ENCODE measurements around the gene CALM3. TPM values are rescaled to one million over a fixed set of nuclear protein-coding genes. Genes with fewer than 3 reads are reported as not detected.
"Not testable (repeated sequence)": the region's sequence is repeated elsewhere in the genome, so short reads cannot be mapped to it uniquely, and the experiment has no call there.

Gene CALM3
- total RNA-seq, 1 experiment from 2014 or later = 126 TPM

GRCh38 chr19:46610851-46611770 is 10.0 kb downstream of the CALM3 start:
- no peak for DNase-seq (ENCODE audit: low read depth)
- in situ Hi-C loops (cut with HindIII; ENCODE audit: low pct_unique_long_range_greater_than_20kb, low sequenced_read_pairs) = no loop called here

- in situ Hi-C loops (cut with HindIII; ENCODE audit: low pct_unique_long_range_greater_than_20kb, low sequenced_read_pairs) = no loop called here
- DNase-seq (ENCODE audit: low read depth) = no peak
Measured at GRCh38 chr19:46611776-46612175, 10.6 kb downstream of the CALM3 start.

DNA sequence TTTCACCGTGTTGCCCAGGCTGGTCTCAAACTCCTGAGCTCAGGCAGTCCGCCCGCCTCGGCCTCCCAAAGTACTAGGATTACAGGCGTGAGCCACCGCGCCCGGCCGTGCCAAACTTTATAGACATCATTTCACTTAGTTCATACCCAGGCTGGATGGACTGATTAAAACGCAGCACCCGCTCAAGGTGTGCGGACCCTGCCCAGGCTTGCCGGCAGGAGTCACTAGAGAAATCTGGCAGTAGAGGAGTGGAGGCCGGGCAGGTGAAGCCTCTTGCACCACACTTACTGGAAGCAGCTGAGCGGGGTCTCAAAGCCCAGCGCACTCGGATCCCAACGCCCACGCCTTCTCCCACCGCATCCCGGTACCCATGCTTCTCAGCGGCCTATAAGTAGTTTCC is 12.4 kb downstream of the CALM3 start:
- in situ Hi-C loops (cut with HindIII; ENCODE audit: low pct_unique_long_range_greater_than_20kb, low sequenced_read_pairs) = no loop called here
- no peak for DNase-seq (ENCODE audit: low read depth)

- in situ Hi-C loops (cut with HindIII; ENCODE audit: low pct_unique_long_range_greater_than_20kb, low sequenced_read_pairs) = no loop called here
- peak; percentile 56 for DNase-seq (ENCODE audit: low read depth)
Measured at GRCh38 chr19:46614114-46614722, 13.1 kb downstream of the CALM3 start.

DNA sequence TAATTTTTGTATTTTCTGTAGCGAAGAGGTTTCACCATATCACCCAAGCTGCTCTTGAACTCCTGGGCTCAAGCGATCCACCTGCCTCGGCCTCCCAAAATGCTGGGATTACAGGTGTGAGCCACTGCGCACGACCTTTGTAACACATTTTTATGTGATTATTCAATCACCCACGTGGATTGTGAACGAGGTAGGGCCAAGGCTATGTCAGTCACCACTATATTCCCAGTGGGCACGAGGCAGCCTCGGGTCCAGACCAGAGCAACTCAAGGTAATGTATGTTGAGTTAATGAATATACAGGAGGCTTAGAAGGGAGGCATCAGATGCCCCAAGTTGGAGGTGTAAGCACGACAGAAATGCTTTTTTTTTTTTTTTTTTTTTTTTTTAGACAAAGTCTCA is 14.8 kb downstream of the CALM3 start:
- in situ Hi-C loops (cut with HindIII; ENCODE audit: low pct_unique_long_range_greater_than_20kb, low sequenced_read_pairs) = no loop called here
- DNase-seq (ENCODE audit: low read depth) = no peak

GRCh38 chr19:46616631-46617322 is 15.6 kb downstream of the CALM3 start:
- peak; percentile 26 for DNase-seq (ENCODE audit: low read depth)
- in situ Hi-C loops (cut with HindIII; ENCODE audit: low pct_unique_long_range_greater_than_20kb, low sequenced_read_pairs) = no loop called here

- in situ Hi-C loops (cut with HindIII; ENCODE audit: low pct_unique_long_range_greater_than_20kb, low sequenced_read_pairs) = no loop called here
- no peak for DNase-seq (ENCODE audit: low read depth)
Measured at GRCh38 chr19:46617601-46618000, 16.5 kb downstream of the CALM3 start.

DNA sequence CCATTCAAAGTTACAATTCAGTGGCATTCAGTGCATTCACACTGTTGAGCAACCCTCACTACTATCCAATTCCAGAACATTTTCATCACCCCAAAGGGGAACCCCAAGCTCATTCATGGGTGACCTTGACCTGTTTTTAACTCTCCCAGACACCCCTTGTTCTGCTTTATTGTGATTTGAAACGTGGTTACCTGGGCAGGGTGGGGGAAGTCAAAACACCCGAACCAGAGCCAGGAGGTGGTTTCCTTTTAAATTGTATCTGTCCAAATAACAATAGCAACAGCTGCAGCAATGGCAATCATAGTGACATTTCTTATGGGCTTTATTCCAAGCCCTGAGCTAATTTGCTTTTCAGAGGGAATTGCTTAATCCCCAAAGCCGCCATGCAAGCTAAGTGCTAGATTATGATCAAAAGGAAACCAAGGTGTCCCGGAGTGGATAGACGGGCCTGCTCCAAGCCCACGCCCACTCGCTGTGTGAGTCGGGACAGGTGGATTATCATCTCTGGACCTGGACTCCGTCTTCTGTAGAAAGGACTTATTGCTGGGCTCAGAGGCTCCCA is 17.6 kb downstream of the CALM3 start:
- in situ Hi-C loops (cut with HindIII; ENCODE audit: low pct_unique_long_range_greater_than_20kb, low sequenced_read_pairs) = no loop called here
- no peak for DNase-seq (ENCODE audit: low read depth)

GRCh38 chr19:46620267-46620666 is 19.1 kb downstream of the CALM3 start:
- no peak for DNase-seq (ENCODE audit: low read depth)
- in situ Hi-C loops (cut with HindIII; ENCODE audit: low pct_unique_long_range_greater_than_20kb, low sequenced_read_pairs) = no loop called here

- in situ Hi-C loops (cut with HindIII; ENCODE audit: low pct_unique_long_range_greater_than_20kb, low sequenced_read_pairs) = no loop called here
- no peak for DNase-seq (ENCODE audit: low read depth)
Measured at GRCh38 chr19:46620716-46621115, 19.6 kb downstream of the CALM3 start.

DNA sequence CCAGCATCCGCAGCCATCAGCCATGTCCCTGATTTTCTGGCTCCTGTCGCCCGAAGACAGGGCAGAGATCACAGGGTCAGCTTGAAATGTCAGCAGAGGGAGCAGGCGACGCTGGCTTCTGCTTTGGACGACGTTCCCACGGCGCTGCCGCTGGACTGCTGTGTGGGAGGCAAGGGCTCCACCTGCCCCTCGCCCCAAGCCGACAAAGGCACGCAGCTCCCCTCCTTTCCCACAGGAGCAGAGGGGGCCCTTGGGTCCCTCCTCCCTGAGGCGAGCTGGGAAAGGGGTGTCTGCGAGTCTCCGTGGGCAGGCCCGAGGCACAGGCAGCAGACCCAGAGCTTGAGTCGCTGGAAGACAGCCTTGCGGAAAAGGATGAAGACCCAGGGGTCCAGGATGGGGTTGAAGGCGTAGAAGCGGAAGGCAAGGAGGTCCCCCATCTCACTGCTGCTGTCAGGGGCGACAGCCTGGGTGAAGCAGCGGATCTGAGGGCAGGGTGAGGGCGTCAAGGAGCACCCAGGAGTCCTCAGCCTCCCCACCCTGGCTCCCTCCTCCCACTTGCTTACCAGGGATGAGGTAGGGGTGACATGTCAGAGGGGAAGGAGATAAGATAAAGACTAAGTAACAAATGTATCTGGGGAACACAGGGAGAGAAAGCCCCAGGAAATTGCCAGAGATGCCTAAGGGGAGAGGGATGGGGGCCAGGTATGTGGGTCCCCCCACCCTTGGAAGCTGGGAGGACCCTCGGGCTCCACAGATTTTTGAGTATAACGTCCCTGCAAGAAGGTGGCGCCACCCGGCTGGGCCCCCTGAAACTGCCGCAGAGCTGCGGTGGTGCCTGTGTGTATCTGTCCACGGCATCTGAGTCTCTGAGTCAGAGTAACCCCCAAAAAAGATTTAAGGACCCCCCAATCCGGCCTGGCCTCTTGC is 20.3 kb downstream of the CALM3 start:
- in situ Hi-C loops (cut with HindIII; ENCODE audit: low pct_unique_long_range_greater_than_20kb, low sequenced_read_pairs) = no loop called here
- DNase-seq (ENCODE audit: low read depth) = no peak

GRCh38 chr19:46622118-46622446 is 21.0 kb downstream of the CALM3 start:
- no peak for DNase-seq (ENCODE audit: low read depth)
- in situ Hi-C loops (cut with HindIII; ENCODE audit: low pct_unique_long_range_greater_than_20kb, low sequenced_read_pairs) = no loop called here

DNA sequence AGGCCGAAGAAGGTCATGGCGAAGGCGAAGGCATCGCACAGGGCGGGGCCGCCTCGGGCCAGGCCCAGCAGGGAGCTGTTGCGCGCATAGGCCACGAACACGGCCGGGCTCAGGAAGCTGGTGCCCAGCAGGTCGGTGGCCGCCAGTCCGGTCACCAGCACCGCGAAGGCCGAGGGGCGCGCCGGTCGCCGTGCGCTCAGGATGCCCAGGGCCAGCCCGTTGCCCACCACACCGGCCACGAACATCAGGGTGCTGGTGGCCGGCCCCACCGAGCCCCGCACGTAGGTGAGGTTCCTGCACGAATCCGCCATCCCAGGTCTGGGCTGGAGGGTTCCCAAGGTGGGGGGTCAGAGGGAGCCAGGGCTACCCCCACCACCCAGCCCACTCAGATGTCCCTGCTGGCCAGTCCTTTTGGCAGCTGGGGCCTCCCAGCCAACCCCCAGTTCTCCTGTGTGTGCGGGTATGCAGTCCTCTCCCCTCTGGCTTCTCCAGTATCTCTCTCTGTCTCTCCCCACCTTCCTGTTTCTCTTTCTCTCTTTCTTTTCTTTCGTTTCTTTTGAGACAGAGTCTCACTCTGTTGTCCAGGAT is 22.9 kb downstream of the CALM3 start:
- DNase-seq (ENCODE audit: low read depth) = no peak
- in situ Hi-C loops (cut with HindIII; ENCODE audit: low pct_unique_long_range_greater_than_20kb, low sequenced_read_pairs) = no loop called here

DNA sequence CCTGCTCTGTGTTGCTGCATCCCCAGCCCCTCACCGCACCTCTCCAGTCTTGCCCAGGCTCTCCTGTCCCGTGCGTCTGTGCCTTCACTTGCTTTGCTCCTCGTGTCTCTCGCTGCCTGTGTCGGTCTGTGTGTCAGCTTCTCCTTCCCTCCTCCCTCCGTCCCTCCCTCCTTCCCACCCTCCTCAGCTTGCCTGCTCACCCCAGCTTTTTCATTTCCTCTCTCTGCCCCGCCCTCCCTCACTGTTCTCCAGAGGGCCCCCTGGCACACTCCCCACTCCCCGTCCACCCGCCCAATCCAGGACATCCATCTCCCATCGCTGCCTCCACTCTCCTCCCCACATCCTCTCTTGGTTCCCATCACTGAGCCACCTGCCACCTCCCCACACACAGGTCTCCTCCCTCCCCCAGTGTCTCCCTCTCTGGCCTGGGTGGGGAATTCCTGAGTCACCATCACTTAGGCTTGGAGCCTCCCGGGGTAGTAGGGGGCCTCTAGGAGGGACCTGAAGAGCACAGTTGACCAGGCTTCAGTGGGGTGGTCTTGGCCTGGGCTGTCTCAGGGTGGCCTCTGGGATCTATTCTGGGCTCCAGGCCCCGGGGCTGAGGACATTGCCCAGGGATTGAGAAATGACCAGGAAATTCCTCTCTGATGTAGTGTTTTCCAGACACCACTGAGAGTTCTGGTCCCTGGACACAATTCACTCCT is 24.0 kb downstream of the CALM3 start, which contains the start of gene PTGIR:
PTGIR (minus strand) TSS at position 132 of the 704 bp plus-strand sequence. CDS start 864 bp downstream, outside the sequence.
- no peak for DNase-seq (ENCODE audit: low read depth)
- in situ Hi-C loops (cut with HindIII; ENCODE audit: low pct_unique_long_range_greater_than_20kb, low sequenced_read_pairs) = no loop called here

DNA sequence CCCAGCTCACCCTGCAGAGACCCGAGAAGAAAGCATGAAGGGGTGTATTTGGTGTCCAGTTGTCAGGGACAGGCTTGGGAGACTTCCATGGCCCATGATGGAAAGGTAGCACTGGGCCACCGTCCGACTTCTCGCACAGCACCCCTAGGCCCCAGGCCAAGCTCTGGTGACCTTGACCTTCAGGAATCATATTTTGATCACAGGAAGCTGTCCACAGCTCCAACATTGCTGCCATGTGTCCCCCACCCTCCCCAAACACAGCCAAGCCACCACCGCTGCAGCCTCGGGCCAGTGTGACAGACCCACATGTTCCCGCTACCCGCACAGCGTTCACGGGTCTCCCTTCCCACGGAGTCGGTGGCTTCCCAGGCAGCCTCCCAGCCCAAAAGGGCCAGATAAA is 24.6 kb downstream of the CALM3 start:
- DNase-seq (ENCODE audit: low read depth) = no peak
- in situ Hi-C loops (cut with HindIII; ENCODE audit: low pct_unique_long_range_greater_than_20kb, low sequenced_read_pairs) = no loop called here

DNA sequence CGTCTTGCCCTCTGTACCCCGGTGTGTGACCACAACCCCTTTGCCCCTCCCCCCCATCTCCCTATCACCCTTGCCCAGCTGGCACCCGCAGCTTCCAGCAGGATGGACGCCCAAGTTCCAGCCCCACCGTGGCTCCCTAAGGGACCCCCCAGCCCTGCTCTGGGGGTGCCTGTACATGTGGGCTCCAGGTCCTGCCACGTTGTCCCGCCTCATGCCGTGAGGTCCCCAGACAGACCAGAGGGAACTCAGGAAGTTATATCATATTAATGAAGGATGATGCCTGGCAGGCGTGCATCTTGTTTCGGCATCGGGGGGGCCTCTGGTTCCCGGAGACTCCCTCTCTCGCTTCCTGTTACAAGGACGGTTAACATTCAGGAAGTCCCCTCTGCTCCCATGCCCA is 25.3 kb downstream of the CALM3 start:
- in situ Hi-C loops (cut with HindIII; ENCODE audit: low pct_unique_long_range_greater_than_20kb, low sequenced_read_pairs) = no loop called here
- no peak for DNase-seq (ENCODE audit: low read depth)

GRCh38 chr19:46628970-46629369 is 27.8 kb downstream of the CALM3 start:
- DNase-seq (ENCODE audit: low read depth); in situ Hi-C loops (cut with HindIII; ENCODE audit: low pct_unique_long_range_greater_than_20kb, low sequenced_read_pairs): not testable (repeated sequence)
